ENCODE data around the gene CBX7. TPM values are rescaled to one million over a fixed set of nuclear protein-coding genes. Genes with fewer than 3 reads are reported as not detected.

Gene CBX7
- total and polyA plus RNA-seq, 10 donors: 20.2 to 99.4 (median 60.3) TPM

- Histone ChIP-seq H3K27me3 (replicated peaks in 1 of 7) (no peaks in the 10 kb centered on the region), H3K4me3 (no peak overlapping the region), H3K36me3 (no peaks in the 10 kb centered on the region), H3K9me3 (peaks cover 0 to 10% (median 2%) of the 10 kb centered on the region in 8 donors), H3K27ac (peak overlapping the region in 7 of 8 donors; percentile 61 to 94 (median 89)), H3K4me1 (peaks cover 36 to 68% (median 62%) of the 10 kb centered on the region in 6 donors)
- intact Hi-C loops (cut with DNase I; ENCODE audit: low total_unique reads): loop anchor here (10.0 kb wide), 1 partner anchor 336 kb away; no protein-coding TSS in a partner anchor
- TF ChIP-seq POLR2A (IDR thresholded peaks at IDR 0.05): no peak
- no peak for TF ChIP-seq POLR2AphosphoS5 (IDR thresholded peaks at IDR 0.05)
- TF ChIP-seq CTCF (IDR thresholded peaks at IDR 0.05 in 8 of 11, conservative IDR thresholded peaks at IDR 0.05 in 3 of 11): no peak
- WGBS, 5 donors: 74 to 86% (median 80%) methylated on average over 19 of the region's 19 CpGs
- DNase-seq: peak; percentile 41
These were observed 26.0 kb upstream of the CBX7 start for GRCh38 chr22:39178206-39179111.

DNA sequence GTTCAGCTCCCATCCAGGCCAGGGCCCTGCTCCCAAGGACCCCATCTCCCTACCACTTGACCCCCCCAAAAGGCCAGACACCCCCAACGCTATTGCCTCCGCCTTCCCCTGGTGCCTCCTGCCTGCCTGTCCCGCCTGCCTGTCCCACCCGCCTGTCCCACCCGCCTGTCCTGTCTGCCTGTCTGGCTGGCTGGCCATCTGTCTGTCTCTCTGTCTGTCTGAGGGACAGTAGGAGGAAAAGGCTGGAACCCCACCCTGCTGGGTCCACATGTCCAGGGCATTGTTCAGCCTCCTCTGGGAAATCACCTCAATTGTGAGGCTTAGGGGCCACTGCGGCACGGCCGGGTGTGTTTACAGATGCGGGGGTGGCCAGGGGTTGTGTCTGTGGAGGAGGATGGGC is 25.3 kb upstream of the CBX7 start:
- peak; percentile 79 for DNase-seq
- no peaks in the 10 kb centered on the region for H3K27me3 ChIP-seq (replicated peaks in 1 of 7)
- WGBS, 5 donors: 68 to 88% (median 80%) methylated on average over 9 of the region's 9 CpGs
- no peak overlapping the region for H3K4me3 ChIP-seq
- intact Hi-C loops (cut with DNase I; ENCODE audit: low total_unique reads): loop anchor here (10.0 kb wide), 1 partner anchor 337 kb away; no protein-coding TSS in a partner anchor
- peaks cover 37 to 74% (median 69%) of the 10 kb centered on the region in 6 donors for H3K4me1 ChIP-seq
- TF ChIP-seq POLR2AphosphoS5 (IDR thresholded peaks at IDR 0.05): peak in 1 of 3 donors; percentile 14
- no peak for TF ChIP-seq POLR2A (IDR thresholded peaks at IDR 0.05)
- no peak for TF ChIP-seq CTCF (IDR thresholded peaks at IDR 0.05 in 8 of 11, conservative IDR thresholded peaks at IDR 0.05 in 3 of 11)
- H3K27ac ChIP-seq: peak overlapping the region; percentile 35 to 94 (median 88)
- H3K9me3 ChIP-seq: peaks cover 0 to 10% (median 2%) of the 10 kb centered on the region in 8 donors
- H3K36me3 ChIP-seq: no peaks in the 10 kb centered on the region

DNA sequence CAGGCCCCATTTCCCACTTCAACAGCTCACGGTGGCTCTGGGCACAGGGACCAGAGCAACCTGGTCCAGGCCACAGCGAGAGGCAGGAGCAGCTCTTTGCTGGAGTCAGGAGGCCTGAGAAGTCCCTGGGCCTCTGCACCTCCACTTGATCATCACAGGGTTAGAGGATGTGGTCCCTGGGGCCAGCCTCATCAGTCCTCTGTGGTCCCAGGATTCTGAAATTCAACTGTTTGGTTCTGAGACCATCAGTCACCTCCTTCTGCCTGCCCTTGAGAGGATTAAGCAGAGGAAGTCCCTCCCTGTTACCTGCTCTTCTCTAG is 24.9 kb upstream of the CBX7 start:
- WGBS, 5 donors: 74 to 92% (median 89%) methylated on average over 2 of the region's 2 CpGs
- H3K27ac ChIP-seq: peak overlapping the region; percentile 35 to 94 (median 88)
- H3K36me3 ChIP-seq: no peaks in the 10 kb centered on the region
- intact Hi-C loops (cut with DNase I; ENCODE audit: low total_unique reads): loop anchor here (10.0 kb wide), 1 partner anchor 337 kb away; no protein-coding TSS in a partner anchor
- H3K4me3 ChIP-seq: no peak overlapping the region
- peaks cover 37 to 78% (median 72%) of the 10 kb centered on the region in 6 donors for H3K4me1 ChIP-seq
- no peak for TF ChIP-seq POLR2A (IDR thresholded peaks at IDR 0.05)
- TF ChIP-seq POLR2AphosphoS5 (IDR thresholded peaks at IDR 0.05): no peak
- TF ChIP-seq CTCF (IDR thresholded peaks at IDR 0.05 in 8 of 11, conservative IDR thresholded peaks at IDR 0.05 in 3 of 11): no peak
- H3K27me3 ChIP-seq (replicated peaks in 1 of 7): no peaks in the 10 kb centered on the region
- peaks cover 0 to 10% (median 2%) of the 10 kb centered on the region in 8 donors for H3K9me3 ChIP-seq
- DNase-seq: no peak

Measured in spleen (tissue), 11 donors.